ENCODE measurements around the gene NPDC1.

GRCh38 chr9:137075275-137075775 lies 29.3 kb upstream of the NPDC1 start:
- TF ChIP-seq CTCF (IDR thresholded peaks at IDR 0.05) (no peak), POLR2A (IDR thresholded peaks at IDR 0.05) (no peak)
